D341Med (cell line): ENCODE data around the gene CFAP45.
"Not testable (repeated sequence)": the region's sequence is repeated elsewhere in the genome, so short reads cannot be mapped to it uniquely, and the experiment has no call there.

ENCODE experiments used
- DNase-seq: peaks from one replicate; pipeline ENCODE4 v3.0.0; 2012; ENCODE audit warnings: low spot score

Gene CFAP45

DNA sequence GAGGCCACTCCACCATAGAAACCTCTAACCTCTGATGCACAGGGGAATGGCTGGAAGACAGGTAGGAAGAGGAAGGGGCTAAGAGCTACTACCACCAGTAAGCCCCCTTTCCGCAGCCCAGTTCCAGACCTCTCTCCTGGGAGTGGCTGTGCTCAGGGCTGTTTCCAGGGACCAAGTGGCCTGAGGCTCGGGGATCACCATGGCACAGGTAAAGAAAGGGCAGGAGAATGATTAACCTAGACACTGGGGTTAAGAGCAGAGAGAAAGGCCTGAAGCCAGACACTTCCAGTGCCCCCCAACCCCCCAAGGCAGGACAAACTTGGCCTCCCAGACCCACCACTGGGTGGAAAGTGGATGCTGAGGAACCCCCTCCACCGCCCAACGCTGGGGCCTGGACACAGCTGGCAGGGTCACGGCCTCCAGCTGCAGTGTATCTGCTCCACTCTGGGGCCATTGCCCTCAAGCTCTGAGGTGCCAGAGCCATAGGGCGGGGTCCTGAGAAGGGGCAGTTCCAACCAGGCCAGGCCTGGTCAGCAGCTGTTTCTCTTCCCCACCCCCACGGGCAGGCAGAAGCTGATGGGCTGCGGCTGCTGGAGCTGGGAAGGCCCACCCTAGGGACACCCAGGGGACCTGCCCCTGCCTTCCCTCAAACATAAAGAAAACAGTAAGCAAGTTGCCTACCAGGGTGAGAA, 22.7 kb upstream of the CFAP45 start:
- DNase-seq: no peak

DNA sequence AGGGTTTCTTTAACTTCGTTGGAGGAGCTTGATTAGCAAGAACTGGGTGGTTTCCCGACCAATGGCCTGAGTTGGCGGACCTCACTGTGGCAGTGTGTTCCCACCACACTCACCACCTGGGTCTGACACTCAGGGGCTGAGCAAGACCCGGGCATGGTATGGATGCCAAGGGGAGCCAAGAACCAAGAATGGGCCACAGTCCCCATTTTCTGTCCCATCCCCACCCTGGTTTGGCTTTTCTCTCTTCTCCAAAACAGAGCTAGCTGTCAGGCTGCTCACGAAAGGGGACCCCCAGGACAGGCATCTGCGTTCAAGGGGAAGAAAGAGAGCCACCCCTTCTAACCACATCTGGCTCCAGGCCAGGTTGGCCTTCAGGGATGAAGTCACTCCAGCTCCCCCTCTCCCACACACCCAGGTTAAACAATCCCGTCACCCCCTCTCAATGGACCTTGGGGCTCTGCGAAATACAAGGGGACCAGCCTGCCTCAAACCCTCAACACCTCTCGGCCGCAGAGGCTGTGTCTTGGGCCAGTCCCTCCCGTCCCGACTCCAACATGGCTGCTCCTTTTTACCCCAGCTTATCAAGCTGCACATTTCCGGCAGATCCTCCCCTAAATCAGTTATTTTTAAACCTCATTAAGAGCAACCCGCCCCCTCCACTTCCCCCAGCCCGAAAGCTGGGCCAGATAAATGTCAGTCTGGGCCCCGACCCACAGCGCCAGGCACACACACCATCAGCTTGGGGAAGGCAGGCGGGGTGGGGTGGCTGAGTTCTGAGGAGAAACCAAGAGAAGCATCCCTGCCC, 21.9 kb upstream of the CFAP45 start:
- no peak for DNase-seq

DNA sequence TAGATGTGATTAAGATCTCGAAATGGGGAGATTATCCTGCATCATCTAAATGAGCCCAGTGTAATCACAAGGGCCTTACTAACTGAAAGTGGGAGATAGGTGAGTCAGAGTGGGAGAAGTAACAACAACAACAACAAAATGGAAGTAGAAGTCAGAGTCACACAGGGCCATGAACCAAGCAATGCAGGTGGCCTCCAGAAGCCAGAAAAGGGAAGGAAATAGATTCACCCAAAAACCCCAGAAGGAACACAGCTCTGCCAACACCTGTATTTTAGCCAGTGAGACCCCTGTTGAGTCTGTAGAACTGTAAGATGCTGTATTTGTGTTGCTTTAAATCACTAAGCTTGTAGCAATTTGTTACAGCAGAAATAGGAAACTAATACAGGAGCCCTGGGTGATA, 21.3 kb upstream of the CFAP45 start:
- no peak for DNase-seq

DNA sequence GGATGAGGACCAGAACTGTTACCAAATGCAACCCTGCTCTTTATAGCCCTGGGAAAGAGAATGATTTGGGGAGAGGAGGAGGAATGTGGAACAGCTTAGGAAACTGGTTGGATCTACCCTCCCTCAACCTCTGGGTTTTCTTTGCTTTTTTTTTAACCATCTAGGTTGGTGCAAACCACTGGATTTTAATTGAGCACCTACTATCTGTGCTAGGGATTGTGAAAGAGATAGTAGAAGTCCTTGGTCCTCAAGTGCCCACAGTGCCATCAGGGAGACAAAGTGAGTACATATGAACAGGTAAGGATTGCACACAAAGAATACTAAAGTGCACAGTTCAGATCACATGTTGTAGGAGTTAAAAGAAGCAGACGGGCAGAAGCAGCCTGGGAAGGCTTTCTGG, 20.7 kb upstream of the CFAP45 start:
- DNase-seq: no peak

DNA sequence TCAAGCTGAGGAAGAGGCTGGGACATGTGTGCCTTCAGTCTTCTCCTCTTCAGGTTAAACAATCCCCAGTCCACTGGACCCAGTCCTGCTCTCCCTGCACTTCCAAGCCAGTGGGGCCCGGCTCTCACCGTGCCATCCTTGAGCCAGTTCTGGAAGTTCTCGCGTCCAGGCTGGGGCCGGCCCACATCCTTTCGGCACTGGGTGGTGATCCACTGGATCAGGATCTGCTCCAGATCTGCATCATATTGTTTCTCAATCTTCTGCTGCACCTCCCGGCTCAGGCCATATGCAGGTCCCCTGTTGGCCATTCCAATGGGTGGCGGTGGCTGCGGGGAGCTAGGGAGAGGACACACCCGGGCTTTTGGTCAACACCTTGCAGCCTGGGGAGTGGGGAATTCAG, 20.2 kb upstream of the CFAP45 start:
- no peak for DNase-seq

DNA sequence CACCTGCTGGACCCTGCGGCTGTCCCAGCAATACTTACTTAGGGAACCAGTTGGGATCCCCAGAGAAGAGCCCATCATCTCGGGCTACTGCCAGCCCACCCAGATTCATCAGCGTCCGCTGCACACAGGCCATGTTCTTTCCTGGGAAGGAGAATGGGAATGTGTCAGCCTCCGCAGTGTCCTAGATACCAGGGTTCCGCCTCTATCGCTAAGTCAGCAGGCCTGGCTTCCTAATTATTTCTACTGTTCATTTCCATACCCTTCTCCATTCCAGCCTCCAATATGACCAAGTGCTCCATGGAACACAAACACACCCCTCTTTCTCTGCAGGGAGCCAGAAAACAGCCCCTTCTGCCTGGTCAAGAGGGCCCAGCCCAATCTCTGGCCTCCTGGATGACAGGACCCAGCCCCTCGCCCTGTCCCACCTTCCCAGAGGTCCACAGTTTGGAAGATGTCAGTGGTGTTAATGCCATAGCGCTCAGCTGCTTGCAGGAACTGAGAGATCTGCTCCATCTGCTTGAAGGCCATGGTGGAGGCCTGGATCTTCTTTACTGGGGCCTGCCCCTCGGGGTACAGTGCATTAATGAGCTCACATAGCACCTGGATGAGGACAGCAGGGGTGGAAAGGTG, 19.4 kb upstream of the CFAP45 start:
- DNase-seq: no peak

DNA sequence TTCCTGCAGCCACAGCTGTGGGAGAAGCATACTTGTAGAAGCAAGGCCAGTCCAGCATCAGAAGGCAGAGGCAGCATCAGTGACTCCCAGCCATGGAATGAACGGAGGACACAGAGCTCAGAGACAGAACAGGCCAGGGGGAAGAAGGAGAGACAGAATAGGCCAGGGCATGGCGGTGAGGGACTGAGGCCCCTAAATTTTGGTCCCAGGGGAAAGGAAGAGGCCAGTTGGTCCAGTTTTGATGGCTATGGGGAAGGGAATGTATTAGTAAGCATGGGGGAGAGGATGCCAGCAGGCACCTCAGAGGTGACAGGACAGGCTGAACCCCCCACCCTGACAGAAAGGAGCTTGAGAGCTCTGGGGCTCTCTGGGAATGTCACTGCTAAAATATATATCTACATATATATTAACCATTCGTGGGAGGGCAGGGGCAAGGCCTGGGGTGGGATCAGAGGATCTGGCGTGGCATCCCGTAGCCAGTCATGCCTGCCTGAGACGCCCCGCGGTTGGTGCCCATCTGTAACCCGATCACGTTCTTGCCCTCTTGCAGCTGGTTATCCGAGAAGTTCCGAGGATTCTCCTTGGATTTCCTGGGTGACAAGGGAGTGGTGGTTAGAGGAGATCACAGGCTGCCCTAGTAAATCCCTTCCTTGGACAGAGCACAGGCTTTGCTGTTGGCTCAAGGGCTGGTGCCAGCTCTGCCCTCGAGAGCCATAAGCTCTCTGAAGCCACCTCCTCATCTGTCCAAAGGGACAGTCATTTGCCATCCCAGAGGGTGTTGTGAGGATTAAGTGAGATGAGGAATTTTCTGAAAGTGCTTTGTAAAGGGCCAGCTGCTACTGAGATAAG, 18.6 kb upstream of the CFAP45 start:
- DNase-seq: no peak

DNA sequence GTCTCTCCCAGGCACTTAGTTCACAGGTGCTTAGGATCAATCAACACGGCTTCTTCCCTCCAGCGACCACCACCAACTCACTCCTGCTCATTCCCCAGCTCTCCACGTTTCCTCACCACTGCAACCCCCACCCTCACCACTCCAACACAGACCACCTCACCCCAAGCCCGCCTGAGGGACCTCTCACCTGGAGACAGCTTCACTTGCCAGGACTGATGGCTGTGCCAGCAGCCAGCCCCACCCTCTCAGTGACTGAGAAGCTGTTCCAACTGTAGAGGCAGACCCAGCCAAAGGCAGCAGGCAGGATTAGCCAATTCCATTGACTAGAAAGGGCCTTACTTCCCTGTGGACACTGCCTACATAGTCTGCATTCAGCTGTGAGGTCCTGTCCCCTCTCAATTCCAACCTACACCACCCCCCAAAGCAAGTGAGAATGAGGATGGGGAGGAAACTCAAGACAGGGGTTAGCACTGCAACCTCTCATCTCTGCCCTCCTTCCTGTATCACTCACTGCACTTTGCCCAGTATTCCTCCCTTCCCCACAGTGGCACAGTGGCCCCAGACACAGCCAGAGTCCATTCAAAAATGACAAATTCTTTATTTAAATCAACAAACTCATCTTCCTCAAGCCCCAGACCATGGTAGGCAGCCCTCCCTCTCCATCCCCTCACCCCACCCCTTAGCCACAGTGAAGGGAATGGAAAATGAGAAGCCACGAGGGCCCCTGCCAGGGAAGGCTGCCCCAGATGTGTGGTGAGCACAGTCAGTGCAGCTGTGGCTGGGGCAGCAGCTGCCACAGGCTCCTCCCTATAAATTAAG, 17.8 kb upstream of the CFAP45 start:
- DNase-seq: no peak

DNA sequence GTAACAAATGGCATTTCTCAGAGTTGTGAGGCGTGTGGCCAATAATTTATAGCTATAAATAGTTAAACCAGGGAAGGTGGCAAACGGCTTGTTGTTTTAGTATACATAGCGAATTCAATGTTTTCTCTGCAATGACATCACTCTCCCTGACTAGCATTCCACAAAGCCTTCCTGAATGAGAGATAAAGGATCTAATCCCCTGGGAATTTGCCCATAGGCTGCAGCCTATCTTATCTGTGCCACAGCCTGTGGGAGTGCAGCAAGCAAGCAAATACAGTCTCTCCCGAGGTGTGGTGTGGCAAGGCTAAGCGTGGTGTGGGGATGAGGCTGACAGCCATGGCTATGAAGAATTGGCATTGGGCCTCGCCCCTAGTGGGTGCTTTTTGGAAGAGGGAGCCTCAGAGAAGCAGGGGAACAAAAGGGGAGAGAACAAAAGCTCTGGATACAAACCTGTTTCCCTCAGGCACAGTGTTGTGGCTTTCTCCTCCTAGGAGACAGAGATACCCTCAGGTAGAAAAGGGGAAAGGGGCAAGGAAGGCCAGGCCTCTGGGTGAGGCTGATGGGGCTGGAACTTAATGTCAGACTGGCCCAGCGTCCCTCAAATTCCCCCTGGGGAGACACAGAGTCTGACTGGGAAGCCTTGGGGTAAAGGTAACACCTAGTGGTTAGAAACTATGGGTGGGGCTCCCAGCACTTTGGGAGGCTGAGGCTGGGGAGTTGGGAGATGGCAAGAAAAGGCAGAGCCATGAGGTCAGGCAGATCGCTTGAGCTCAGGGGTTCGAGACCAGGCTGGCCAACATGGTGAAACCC, 16.5 kb upstream of the CFAP45 start:
- DNase-seq: peak; percentile 83

DNA sequence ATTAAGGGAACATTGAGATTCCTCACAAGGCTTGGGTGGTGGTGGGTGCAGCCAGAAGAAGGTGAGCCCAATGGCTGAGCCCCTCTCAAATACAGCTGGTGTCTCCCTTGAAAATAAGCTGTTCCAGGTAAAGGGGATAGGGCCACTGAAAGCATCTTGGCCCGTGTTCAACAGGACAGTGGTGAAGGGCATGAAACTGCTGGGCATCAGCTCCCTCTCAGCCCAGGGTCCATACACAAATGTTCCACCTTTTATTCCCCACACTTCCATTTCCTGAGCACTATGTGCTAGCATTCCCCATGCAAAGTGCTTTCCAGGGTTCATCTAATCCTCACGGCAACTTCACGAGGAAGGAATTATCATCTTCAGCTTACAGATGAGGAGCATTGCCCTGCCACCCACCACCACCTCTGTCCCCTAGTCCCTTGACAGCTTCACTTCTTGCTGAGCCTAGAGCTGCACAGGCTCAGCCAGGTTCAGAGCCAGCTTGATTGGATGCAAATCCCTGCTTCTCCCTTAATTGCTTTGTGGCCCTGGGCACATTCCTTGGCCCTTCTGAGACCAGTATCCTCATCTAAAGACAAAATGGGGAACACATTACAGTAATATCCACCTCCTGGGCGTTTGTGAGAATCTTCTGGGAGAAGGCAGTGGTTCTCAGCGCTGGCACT, 15.7 kb upstream of the CFAP45 start:
- no peak for DNase-seq

DNA sequence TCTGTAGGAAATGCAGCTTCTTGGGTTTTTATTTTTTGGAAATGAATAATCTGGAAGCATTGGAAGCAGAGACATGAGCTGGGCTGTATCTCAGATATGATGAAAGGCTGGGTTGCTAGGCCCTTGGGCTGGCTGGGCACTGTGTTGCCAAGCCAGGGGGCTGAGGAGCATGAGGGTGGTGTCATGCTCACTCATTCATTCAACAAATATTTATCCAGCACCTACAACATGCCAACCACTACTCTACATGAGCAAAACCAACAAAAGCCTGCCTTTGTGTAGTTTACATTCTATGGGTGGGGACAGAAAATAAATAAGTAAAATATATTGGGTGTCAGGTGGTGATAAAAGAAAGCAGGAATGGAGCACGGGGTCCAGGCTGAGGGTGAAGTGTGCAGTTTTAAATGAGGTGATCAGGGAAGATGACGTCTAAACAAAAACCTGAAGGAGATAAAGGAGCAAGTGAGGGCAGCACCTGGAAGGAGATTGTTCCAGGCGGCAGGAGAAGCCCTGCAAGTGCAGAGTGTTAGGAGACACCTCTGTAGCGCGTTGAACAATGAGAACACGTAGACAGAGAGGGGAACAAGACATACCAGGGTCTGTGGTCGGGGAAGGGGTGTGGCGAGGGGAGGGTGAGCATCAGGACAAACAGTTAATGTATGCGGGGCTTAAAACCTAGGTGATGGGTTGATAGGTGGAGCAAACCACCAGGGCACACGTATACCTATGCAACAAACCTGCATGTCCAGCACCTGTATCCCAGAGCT, 14.5 kb upstream of the CFAP45 start:
- DNase-seq: no peak

DNA sequence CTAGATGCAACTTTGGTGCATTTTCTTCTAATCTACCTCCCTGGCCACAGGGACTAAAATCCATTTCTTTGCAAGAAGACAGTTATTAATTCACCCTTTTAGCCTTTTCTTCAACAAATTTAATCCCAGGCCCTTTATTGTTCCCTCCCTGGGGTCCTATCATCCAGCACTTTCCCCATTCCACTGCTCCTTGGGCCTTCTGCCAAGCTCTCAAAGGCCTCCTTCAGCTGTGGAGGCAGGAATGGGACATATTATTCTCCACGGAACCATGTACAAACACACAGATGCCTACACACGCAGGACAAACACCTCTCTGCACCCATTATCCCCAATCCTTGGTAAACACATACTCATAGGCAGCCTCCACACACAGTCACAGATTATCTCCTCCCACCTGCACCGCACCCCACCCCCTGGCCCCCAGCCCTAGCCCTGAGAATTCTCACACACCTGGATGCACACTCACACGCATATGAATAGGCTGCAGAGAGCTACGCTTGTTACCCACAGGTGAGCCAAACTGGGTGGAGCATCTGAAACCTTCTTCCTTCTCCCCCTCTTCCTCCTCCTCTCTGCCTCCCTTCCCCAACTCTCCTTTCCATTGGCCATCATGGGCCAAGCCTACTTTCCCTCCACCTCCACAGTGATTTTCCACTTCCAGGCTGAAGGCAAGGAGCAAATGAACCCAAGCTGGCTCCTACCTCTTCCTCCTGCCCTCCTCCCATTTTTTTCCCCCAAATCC, 13.7 kb upstream of the CFAP45 start:
- no peak for DNase-seq

DNA sequence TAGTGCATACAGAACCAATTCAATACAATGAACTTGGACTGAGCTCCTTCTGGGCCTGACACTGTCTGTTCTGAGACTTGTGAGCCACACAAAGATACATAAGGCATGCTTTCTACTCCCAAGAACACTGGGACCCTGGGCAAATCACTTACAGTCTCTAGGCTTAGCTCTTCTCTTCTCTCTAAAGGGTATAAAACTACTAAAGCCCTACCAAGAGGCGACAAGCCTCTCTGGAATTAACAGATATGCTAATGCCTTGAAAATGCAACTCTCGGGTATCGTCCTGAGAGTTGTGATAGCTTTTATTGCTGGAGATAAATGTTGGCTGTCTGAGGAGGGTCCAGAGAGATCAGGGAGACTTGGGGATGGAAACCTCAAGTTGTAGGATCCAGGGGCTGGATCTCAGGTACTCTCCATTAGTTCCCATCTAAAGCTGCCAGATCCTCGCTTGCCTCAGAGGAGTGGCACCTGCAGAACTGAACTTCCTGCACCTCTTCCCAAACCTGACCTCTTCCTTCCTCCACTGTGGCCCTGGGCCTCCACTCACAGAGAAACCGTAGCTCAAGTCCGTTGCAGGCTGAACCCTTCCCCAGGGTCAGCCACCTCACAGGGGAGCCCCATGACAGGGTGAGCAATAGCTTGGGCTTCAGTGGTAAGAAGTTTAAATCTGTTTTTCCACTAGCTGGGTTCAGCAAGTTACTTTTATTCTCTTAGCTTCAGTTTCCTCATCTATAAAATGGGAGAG, 11.5 kb upstream of the CFAP45 start:
- no peak for DNase-seq

DNA sequence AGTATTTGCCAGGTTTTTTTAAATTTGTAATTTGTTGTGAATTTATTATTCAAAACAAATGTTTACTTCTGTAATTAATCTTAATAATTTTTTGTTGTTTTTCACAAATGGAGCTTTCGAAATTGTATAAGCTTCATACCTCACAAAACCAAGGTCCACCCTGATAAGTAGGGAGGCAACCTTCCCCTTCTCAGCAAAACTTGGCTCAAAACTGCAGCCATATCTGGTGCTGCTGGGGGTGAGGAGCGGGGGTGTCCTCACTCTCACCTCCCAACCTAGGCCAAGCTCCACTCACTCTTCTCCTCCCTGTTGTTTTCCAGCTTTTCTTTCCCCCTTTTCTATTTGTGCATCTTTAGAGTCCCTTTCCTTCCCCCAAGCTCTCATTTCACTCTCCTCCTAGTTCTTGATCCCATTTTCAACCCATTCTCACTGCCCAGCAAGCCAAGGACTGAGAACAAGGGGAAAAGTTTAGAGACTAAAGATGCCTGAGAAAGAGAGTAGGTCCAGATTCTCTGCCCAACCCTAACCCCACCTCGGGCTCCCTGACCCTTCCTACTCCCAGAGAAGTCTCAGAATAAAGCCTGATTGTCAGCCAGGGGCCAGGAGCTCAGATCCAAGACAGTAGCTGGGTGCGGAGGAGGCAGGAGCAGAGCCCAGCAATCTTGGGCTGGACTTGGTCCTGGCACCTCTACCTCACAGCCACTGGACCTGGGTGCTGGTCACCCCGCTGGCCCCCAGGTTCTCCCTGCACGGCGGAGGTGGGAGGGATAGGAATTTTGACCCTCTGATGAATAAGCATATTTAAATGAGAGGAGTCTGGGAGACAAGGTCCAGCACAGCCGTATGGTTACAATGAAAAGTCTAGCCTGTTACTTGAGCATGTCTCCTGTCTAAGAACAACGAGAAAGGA, 8.3 kb upstream of the CFAP45 start:
- DNase-seq: no peak

DNA sequence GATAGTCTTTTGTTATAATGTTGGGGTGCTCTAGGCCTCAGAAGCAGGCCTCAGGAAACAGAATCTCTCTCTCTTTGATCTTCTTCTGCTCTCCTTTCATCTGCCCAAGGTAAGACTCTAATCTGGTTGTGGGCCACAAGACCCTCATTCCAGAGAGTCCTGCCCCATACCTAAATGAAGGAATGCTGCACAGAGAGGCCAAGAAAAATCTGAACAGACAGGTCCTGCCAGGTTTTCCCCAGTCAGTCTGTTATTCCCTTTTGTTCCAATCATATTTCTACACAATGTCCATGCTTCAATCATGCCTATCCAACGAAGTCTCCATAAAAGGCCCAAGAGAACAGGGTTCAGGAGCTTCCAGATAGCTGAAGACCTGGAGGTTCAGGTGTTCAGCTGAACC, 7.0 kb upstream of the CFAP45 start:
- no peak for DNase-seq

DNA sequence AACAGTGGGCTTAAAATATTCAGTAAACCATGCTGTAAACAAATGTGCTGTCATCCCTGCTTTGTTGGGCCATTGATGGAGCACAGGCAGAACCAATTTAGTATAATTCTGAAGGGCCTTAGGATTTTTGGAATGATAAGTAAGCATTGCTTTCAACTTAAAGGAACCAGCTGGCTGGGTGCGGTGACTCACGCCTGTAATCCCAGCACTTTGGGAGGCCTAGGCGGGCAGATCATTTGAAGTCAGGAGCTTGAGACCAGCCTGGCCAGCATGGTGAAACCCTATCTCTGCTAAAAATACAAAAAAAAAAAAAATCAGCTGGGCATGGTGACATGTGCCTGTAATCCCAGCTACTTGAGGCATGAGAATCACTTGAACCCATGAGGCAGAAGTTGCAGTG, 4.1 kb upstream of the CFAP45 start:
- DNase-seq: not testable (repeated sequence)

DNA sequence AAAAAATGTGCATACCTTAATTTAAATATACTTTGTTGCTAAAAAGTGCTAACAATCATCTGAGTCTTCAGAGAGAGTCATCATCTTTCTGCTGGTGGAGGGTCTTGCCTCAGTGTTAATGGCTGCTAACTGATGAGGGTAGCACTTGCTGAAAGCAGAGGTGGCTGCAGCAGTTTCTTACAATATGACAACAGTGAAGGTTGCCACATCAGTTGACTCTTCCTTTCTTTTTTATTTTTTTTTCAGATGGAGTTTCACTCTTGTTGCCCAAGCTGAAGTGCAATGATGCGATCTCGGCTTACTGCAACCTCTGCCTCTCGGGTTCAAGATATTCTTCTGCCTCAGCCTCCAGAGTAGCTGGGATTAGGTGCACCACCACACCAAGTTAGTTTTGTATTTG, 2.6 kb upstream of the CFAP45 start:
- DNase-seq: no peak
